ENCODE results near the gene PDCD10.
A peak's percentile ranks its signal among the peaks of the same experiment; 100 is the strongest.

PDCD10 gene

GRCh38 chr3:167684388-167684993 is 50.2 kb downstream of the PDCD10 start:
- DNase-seq (ENCODE audit: low read depth), result peak; percentile 40

- no peak for DNase-seq (ENCODE audit: low read depth)
Measured at GRCh38 chr3:167679526-167679925, 55.2 kb downstream of the PDCD10 start.

- DNase-seq (ENCODE audit: low read depth), result no peak
Measured at GRCh38 chr3:167675848-167676247, 58.8 kb downstream of the PDCD10 start.

GRCh38 chr3:167673221-167673620 is 61.5 kb downstream of the PDCD10 start:
- no peak for DNase-seq (ENCODE audit: low read depth)

GRCh38 chr3:167671878-167672427 is 62.7 kb downstream of the PDCD10 start:
- no peak for DNase-seq (ENCODE audit: low read depth)

GRCh38 chr3:167669699-167670098 is 65.0 kb downstream of the PDCD10 start:
- DNase-seq (ENCODE audit: low read depth), result no peak

GRCh38 chr3:167668651-167669050 is 66.0 kb downstream of the PDCD10 start:
- no peak for DNase-seq (ENCODE audit: low read depth)

- DNase-seq (ENCODE audit: low read depth), result no peak
Measured at GRCh38 chr3:167666563-167666962, 68.1 kb downstream of the PDCD10 start.

GRCh38 chr3:167662919-167663400 is 71.7 kb downstream of the PDCD10 start:
- DNase-seq (ENCODE audit: low read depth), result no peak

GRCh38 chr3:167657684-167658225 is 76.9 kb downstream of the PDCD10 start:
- no peak for DNase-seq (ENCODE audit: low read depth)

- no peak for DNase-seq (ENCODE audit: low read depth)
Measured at GRCh38 chr3:167656821-167657220, 77.9 kb downstream of the PDCD10 start.

- no peak for DNase-seq (ENCODE audit: low read depth)
Measured at GRCh38 chr3:167653760-167654159, 80.9 kb downstream of the PDCD10 start, which contains the start of gene WDR49. Gene WDR49, minus strand, starts transcription at chr3:167653942. Its CDS starts 517 bp downstream, at chr3:167653425.

- no peak for DNase-seq (ENCODE audit: low read depth)
Measured at GRCh38 chr3:167653155-167653554, 81.5 kb downstream of the PDCD10 start.

- no peak for DNase-seq (ENCODE audit: low read depth)
Measured at GRCh38 chr3:167651826-167652225, 82.9 kb downstream of the PDCD10 start.

- DNase-seq (ENCODE audit: low read depth), result no peak
Measured at GRCh38 chr3:167650459-167650858, 84.2 kb downstream of the PDCD10 start.

GRCh38 chr3:167649746-167650145 is 84.9 kb downstream of the PDCD10 start:
- DNase-seq (ENCODE audit: low read depth), result no peak

GRCh38 chr3:167644611-167645010 is 90.1 kb downstream of the PDCD10 start:
- no peak for DNase-seq (ENCODE audit: low read depth)

Measured in activated gamma-delta T cell treated with anti-CD3 and anti-CD28 coated beads, Interleukin-2, amount 50 U/mL, for 16 hours (primary cell).